Activated CD8-positive, alpha-beta memory T cell treated with anti-CD3 and anti-CD28 coated beads for 1 hour (primary cell): Measurements from ENCODE around the gene AFF4.
"Not testable (repeated sequence)": the region's sequence is repeated elsewhere in the genome, so short reads cannot be mapped to it uniquely, and the experiment has no call there.

ENCODE experiments used
- DNase-seq, 2 donors: peaks; one replicate each; pipeline ENCODE4 v3.0.0-alpha.2; 2020; ENCODE audit warnings: low read depth in 1 of 2; ENCODE audit errors: extremely low read depth in 1 of 2

The AFF4 gene

GRCh38 chr5:132953710-132954109 is 9.7 kb downstream of the AFF4 start:
- no peak for DNase-seq

- no peak for DNase-seq
Measured at GRCh38 chr5:132952829-132953228, 10.6 kb downstream of the AFF4 start.

GRCh38 chr5:132951897-132952296 is 11.5 kb downstream of the AFF4 start:
- no peak for DNase-seq

GRCh38 chr5:132949136-132949535 is 14.3 kb downstream of the AFF4 start:
- DNase-seq: no peak

- no peak for DNase-seq
Measured at GRCh38 chr5:132947671-132948070, 15.8 kb downstream of the AFF4 start.

- DNase-seq: not testable (repeated sequence)
Measured at GRCh38 chr5:132945315-132945714, 18.1 kb downstream of the AFF4 start.

- no peak for DNase-seq
Measured at GRCh38 chr5:132943362-132944022, 19.9 kb downstream of the AFF4 start.

- no peak for DNase-seq
Measured at GRCh38 chr5:132941331-132941730, 22.1 kb downstream of the AFF4 start.

- DNase-seq: no peak
Measured at GRCh38 chr5:132928062-132928407, 35.4 kb downstream of the AFF4 start.

- no peak for DNase-seq
Measured at GRCh38 chr5:132927355-132928061, 35.9 kb downstream of the AFF4 start.

- DNase-seq: no peak
Measured at GRCh38 chr5:132926437-132926836, 37.0 kb downstream of the AFF4 start.

- DNase-seq: no peak
Measured at GRCh38 chr5:132916086-132916485, 47.3 kb downstream of the AFF4 start.

- no peak for DNase-seq
Measured at GRCh38 chr5:132915681-132916080, 47.8 kb downstream of the AFF4 start.

GRCh38 chr5:132909702-132910101 is 53.7 kb downstream of the AFF4 start:
- DNase-seq: no peak

- DNase-seq: no peak
Measured at GRCh38 chr5:132907161-132907560, 56.3 kb downstream of the AFF4 start.

- DNase-seq: no peak
Measured at GRCh38 chr5:132905938-132906337, 57.5 kb downstream of the AFF4 start.

- DNase-seq: no peak
Measured at GRCh38 chr5:132901730-132902129, 61.7 kb downstream of the AFF4 start.

GRCh38 chr5:132901036-132901435 is 62.4 kb downstream of the AFF4 start:
- no peak for DNase-seq

- no peak for DNase-seq
Measured at GRCh38 chr5:132898094-132898493, 65.3 kb downstream of the AFF4 start.

- DNase-seq: no peak
Measured at GRCh38 chr5:132896685-132897084, 66.7 kb downstream of the AFF4 start.

GRCh38 chr5:132895719-132896305 is 67.6 kb downstream of the AFF4 start:
- DNase-seq: no peak

GRCh38 chr5:132890817-132891216 is 72.6 kb downstream of the AFF4 start:
- no peak for DNase-seq
